ENCODE results near the gene SERPINA7.

DNA sequence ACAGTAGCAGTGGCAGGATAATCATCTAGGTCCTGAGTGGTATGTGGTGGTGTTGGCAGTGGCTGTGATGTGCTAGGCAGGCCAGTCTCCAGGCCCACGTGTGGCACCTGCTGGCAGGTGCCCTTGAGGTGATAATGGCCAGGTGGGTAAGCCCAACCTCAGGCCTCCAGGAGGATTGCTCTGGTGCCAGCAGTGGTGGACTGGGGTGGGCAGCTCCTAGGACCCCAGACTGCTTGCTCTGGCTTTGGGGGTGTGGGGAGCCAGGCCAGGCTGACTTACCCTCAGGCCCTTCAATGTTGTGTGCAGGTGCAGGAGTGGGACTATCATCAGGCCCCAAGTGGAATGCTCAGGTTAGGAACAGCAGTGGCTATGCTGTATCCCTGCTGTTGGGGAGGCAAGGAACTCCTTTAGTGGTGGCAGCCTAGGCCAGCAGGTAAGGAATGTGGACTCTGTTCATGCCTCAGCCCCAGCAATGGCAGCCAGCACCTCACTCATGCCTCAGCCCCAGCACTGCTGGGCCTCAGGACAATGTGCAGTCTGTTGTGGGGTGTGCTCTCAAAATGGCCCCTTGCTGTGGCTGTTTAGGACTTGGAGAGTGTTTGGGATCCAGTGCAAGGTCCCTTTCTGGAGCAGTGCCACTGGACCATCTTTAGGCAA is 24.3 kb downstream of the SERPINA7 start:
- TF ChIP-seq, protein P1, sequence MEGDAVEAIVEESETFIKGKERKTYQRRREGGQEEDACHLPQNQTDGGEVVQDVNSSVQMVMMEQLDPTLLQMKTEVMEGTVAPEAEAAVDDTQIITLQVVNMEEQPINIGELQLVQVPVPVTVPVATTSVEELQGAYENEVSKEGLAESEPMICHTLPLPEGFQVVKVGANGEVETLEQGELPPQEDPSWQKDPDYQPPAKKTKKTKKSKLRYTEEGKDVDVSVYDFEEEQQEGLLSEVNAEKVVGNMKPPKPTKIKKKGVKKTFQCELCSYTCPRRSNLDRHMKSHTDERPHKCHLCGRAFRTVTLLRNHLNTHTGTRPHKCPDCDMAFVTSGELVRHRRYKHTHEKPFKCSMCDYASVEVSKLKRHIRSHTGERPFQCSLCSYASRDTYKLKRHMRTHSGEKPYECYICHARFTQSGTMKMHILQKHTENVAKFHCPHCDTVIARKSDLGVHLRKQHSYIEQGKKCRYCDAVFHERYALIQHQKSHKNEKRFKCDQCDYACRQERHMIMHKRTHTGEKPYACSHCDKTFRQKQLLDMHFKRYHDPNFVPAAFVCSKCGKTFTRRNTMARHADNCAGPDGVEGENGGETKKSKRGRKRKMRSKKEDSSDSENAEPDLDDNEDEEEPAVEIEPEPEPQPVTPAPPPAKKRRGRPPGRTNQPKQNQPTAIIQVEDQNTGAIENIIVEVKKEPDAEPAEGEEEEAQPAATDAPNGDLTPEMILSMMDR (IDR thresholded peaks at IDR 0.05) = no peak
- TF ChIP-seq SIN3A (IDR thresholded peaks at IDR 0.05; ENCODE audit: borderline replicate concordance, insufficient read depth, low read depth, low read length) = no peak
